Activated CD4-positive, alpha-beta T cell treated with anti-CD3 and anti-CD28 coated beads, Interleukin-2, amount 50 U/mL, for 1 hour (primary cell): ENCODE data around the gene TMEM89.

Source experiments
- DNase-seq: peaks from one replicate; pipeline ENCODE4 v3.0.0-alpha.2; 2020

TMEM89 gene

GRCh38 chr3:48585411-48585810 is 36.2 kb downstream of the TMEM89 start:
- DNase-seq, result no peak

GRCh38 chr3:48584836-48585235 is 36.7 kb downstream of the TMEM89 start:
- DNase-seq, result no peak

GRCh38 chr3:48581621-48582481 is 39.7 kb downstream of the TMEM89 start:
- no peak for DNase-seq

GRCh38 chr3:48576647-48577046 is 44.9 kb downstream of the TMEM89 start:
- no peak for DNase-seq

- no peak for DNase-seq
Observed at GRCh38 chr3:48575366-48575765, 46.2 kb downstream of the TMEM89 start.

- DNase-seq, result no peak
Observed at GRCh38 chr3:48573973-48574585, 47.5 kb downstream of the TMEM89 start.

- no peak for DNase-seq
Observed at GRCh38 chr3:48572517-48572916, 49.1 kb downstream of the TMEM89 start.

GRCh38 chr3:48571938-48572337 is 49.6 kb downstream of the TMEM89 start:
- DNase-seq, result no peak
